GM10248 (cell line): ENCODE results near the gene IL1RAPL1.

ENCODE experiments used
- CTCF ChIA-PET: fragments of 300-600 bp; sonication (Branson Sonifier 250); formaldehyde crosslinking; extraction: SDS; loops from one replicate; lab custom pipeline; 2021; ENCODE audit warnings: antibody characterized with exemption; lab: Yijun Ruan, JAX
- POLR2A ChIA-PET: fragments of 350-650 bp; sonication (Branson Sonifier 250); formaldehyde crosslinking; extraction: SDS; loops from one replicate; lab custom pipeline; 2020; ENCODE audit warnings: antibody characterized with exemption; lab: Yijun Ruan, JAX
- DNase-seq: peaks from one replicate; pipeline ENCODE4 v3.0.0; 2012; ENCODE audit errors: extremely low spot score
- CTCF ChIP-seq: IDR thresholded peaks from 2 replicates; pipeline ENCODE4 v1.5.1; 2012; ENCODE audit warnings: mild to moderate bottlenecking, low read depth; ENCODE audit errors: extremely low read depth, missing control alignments, control extremely low read depth

IL1RAPL1 gene

GRCh38 chrX:28884823-28885222 is 297.6 kb downstream of the IL1RAPL1 start:
- ChIA-PET CTCF (no interaction called here), POLR2A (no interaction called here)
- TF ChIP-seq CTCF, result no peak
- no peak for DNase-seq

GRCh38 chrX:28888416-28888815 is 301.2 kb downstream of the IL1RAPL1 start:
- no peak for TF ChIP-seq CTCF
- ChIA-PET CTCF (no interaction called here), POLR2A (no interaction called here)
- DNase-seq, result no peak

GRCh38 chrX:28889591-28890090 is 302.4 kb downstream of the IL1RAPL1 start:
- CTCF ChIA-PET, result no interaction called here
- no peak for TF ChIP-seq CTCF
- no peak for DNase-seq
- POLR2A ChIA-PET, result no interaction called here

- ChIA-PET POLR2A (no interaction called here), CTCF (no interaction called here)
- no peak for TF ChIP-seq CTCF
- no peak for DNase-seq
Observed at GRCh38 chrX:28901637-28902036, 314.4 kb downstream of the IL1RAPL1 start.

- CTCF ChIA-PET, result no interaction called here
Observed at GRCh38 chrX:28910487-28910886, 323.2 kb downstream of the IL1RAPL1 start.

GRCh38 chrX:28920153-28920943 is 333.1 kb downstream of the IL1RAPL1 start:
- POLR2A ChIA-PET, result no interaction called here
- DNase-seq, result no peak
- CTCF ChIA-PET, result interaction anchor here (0.7 kb wide), 1 partner anchor 64 kb away, joined by 3 read pairs; no protein-coding TSS in a partner anchor
- no peak for TF ChIP-seq CTCF

More at GRCh38 chrX:28910487-28910886, 323.2 kb downstream of the IL1RAPL1 start:
- no peak for DNase-seq
- no peak for TF ChIP-seq CTCF
- POLR2A ChIA-PET, result no interaction called here
